Subcutaneous preadipocyte (primary cell): ENCODE measurements around the gene API5. TPM values are rescaled to one million over a fixed set of nuclear protein-coding genes. Genes with fewer than 3 reads are reported as not detected.

ENCODE experiments used
- small RNA-seq: library from RNA; depleted of rRNA; stranded (forward); fragments of <200 nt; gene quantifications from one replicate; pipeline ENCODE3, GENCODE V24; 2012
- total RNA-seq: library from RNA; depleted of rRNA; stranded (reverse); fragments of >200 nt; gene quantifications from 2 replicates; pipeline ENCODE4 v1.2.3, GENCODE V29; 2012

Gene API5
- 62.5 and 76.6 TPM in 2 replicates for total RNA-seq

GRCh38 chr11:43311791-43312607, at the start of gene API5:
TSS of gene API5 (plus strand) at chr11:43311996. CDS start at chr11:43312128, 132 bp downstream.

GRCh38 chr11:43358801-43359421, 47.1 kb downstream of the API5 start, which contains the start of gene TTC17:
TSS of gene TTC17 (plus strand) at chr11:43358920. CDS start at chr11:43358955, 35 bp downstream.

Small RNA genes within 50 kb of the gene (small RNA-seq; reads per million reads assigned to genes)
- gene RF00019, result not detected

Other genes starting within 250 kb of the API5 start
- gene TTC17, start 46.9 kb downstream of the API5 start, total RNA-seq, result 62.8 and 73.9 TPM in 2 replicates